AG20443 (cell line): ENCODE data around the gene SERINC1.

Experiments
- DNase-seq: peaks from one replicate; pipeline ENCODE4 v3.0.0; 2012; ENCODE audit warnings: low spot score, mixed read lengths

The SERINC1 gene

GRCh38 chr6:122432816-122433215 lies 38.8 kb downstream of the SERINC1 start:
- no peak for DNase-seq

GRCh38 chr6:122431780-122432179 lies 39.8 kb downstream of the SERINC1 start:
- no peak for DNase-seq

GRCh38 chr6:122429323-122429722 lies 42.3 kb downstream of the SERINC1 start:
- DNase-seq = no peak

GRCh38 chr6:122428781-122429180 lies 42.8 kb downstream of the SERINC1 start:
- no peak for DNase-seq

GRCh38 chr6:122426597-122426996 lies 45.0 kb downstream of the SERINC1 start:
- DNase-seq = no peak

- DNase-seq = no peak
These were observed 47.9 kb downstream of the SERINC1 start for GRCh38 chr6:122423734-122424133.

- no peak for DNase-seq
These were observed 48.9 kb downstream of the SERINC1 start for GRCh38 chr6:122422614-122423267.

DNA sequence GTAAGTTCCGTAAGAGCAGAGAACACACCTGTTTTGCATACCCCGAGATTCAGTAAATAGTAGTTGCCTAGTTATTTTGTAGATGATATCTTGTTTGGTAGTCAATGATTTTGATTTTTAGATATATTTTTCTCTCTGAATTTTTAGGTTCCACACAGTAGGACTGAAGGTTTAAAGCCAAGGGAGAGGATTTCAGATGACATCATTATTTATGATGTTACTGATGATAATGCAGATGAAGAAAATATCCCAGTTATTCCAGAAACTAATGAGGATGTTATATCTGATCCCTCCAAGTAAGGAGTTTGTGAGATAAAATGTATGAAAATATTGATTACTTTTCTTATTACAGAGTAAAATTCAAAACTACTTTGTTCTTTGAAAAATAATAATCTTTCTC lies 49.6 kb downstream of the SERINC1 start:
- no peak for DNase-seq

GRCh38 chr6:122416825-122417224 lies 54.8 kb downstream of the SERINC1 start:
- no peak for DNase-seq

DNA sequence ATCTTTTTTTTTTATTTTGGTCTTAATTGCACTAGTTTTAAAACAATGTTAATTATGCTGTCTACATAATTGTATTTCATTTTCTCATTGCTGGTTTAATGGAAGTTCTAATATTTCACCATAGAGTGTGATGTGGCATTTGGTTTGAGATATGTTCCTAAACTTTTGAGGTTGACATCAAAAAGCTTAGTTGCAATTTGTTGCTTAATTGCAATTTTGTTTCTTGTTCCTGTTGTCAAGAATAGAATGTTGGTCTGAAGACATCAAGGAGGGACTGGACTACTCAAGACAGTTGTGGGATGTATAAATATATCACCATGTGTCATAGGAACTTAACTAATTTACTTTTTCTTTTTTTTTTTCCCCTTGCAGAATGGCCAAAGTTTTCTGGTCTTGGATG lies 59.6 kb downstream of the SERINC1 start:
- DNase-seq = no peak

DNA sequence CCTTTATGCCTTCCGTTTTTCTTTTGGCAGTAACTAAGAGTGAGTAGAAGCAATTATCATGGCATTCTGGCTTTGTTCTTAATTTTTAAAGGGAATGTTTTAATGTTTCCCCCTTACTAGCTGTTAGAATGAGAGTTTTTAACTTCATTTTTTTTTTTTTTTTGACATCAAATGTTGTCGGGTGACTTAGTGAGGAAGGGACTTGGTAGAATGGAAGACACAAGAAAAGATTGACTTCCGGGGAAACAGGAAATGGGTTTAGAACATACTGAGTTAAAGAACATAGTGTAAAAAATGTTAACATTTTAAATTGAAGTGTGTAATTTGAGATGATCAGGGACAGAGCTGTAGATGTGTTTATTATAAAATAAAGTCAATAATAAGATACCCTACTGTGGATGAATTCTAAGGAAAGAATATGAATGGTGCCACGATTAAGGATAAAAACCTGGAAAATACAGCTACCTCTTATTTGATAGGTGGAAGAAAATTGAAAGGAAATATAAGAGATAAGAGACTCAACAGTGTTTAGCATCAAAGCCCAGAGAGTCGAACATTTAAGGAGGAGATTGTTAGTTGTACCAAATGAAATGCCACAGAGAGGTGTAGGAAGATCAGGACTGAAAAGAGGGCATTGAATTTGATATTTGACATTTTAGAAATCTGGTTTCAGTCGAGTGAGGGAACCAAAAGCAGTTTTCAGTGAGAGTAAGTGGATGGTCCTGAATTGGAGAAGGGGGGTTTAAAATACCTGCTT lies 62.7 kb downstream of the SERINC1 start:
- no peak for DNase-seq

GRCh38 chr6:122408240-122408639 lies 63.4 kb downstream of the SERINC1 start:
- no peak for DNase-seq

- no peak for DNase-seq
These were observed 63.9 kb downstream of the SERINC1 start for GRCh38 chr6:122407712-122408111.

DNA sequence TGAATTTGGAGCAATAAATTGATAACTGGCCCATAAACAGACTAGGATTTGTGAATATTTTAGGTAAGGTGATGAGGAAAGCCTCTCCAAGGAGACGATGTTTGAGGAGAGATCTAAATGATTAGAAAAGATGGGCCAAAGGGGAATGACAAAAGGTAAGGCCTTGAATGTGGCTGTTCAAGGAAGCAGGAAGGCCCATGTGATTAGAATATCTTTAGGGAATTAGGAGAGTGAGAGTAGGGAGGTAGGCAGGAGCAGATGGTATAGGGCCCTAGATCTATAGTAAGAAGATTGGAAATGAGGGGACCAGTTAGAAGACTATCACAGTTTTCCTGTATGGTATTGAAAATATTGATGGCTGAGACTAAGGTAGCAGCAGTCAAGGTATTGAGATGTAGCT lies 65.4 kb downstream of the SERINC1 start:
- DNase-seq = no peak

- DNase-seq = peak; percentile 22
These were observed 66.2 kb downstream of the SERINC1 start for GRCh38 chr6:122405417-122405816.

GRCh38 chr6:122404444-122404843 lies 67.2 kb downstream of the SERINC1 start:
- DNase-seq = no peak

- no peak for DNase-seq
These were observed 70.5 kb downstream of the SERINC1 start for GRCh38 chr6:122401104-122401503.

- DNase-seq = no peak
These were observed 71.0 kb downstream of the SERINC1 start for GRCh38 chr6:122400462-122401089.

DNA sequence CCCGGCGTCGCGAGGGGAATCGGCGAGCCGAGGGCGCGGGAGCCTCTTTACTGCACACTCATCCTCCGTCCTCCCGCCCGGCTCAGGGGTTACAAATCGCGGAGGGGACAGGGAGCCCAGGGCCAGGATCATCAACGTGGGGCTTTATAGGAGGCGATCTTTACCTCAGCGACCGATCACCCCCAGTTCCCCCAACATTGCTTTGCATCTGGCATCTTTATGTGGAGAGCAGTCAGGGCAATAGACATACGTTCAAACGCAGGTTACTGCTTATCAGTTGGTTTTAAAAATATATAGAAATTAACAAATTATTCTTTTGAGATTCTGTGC lies 71.5 kb downstream of the SERINC1 start:
- no peak for DNase-seq

DNA sequence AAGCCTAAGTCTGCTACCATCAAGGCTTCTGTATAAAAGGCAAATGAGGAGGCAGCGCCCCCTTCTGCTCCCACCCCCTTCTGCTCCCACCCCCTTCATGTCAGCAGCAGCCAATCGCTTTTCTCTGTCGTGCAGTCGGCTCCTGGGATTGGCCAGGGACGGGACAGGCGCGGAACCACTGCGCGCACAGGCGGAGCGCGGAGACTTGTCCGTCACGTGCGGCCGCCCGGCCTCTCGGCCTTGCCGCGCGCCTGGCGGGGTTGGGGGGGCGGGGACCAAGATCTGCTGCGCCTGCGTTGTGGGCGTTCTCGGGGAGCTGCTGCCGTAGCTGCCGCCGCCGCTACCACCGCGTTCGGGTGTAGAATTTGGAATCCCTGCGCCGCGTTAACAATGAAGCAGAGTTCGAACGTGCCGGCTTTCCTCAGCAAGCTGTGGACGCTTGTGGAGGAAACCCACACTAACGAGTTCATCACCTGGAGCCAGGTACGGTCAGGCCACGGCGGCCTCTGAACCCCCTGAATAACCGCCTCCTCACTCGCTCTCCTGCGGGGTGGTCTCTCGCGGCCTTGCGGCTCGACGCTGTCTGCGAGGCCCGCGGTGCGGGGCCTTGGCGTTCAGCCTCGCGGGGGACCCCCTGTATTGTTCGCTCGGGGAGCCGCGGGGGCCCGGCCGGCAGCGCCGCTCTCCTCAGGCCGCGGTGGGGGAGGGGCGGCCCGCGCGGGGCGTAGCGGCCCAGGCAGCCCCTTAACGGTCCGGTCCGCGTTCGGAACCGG lies 72.1 kb downstream of the SERINC1 start, which contains the start of gene HSF2:
Gene HSF2 (plus strand): TSS at position 305 of the 773 bp plus-strand sequence. CDS start 86 bp downstream, at position 391.
- DNase-seq = peak; percentile 98

DNA sequence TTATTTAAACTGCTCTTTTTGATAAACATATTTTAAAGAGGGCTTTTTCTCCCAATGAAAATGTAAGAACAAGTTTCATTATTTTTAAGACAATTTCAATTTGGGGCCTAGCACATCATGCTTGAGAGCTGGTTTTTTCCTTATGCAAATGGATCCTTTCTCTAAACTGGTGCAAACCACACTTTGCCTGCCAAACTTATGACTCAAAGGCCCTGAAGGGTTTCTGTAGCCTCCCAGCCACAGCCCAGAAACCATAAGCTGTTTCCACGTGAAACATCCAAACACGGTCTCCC lies 72.6 kb downstream of the SERINC1 start:
- no peak for DNase-seq

DNA sequence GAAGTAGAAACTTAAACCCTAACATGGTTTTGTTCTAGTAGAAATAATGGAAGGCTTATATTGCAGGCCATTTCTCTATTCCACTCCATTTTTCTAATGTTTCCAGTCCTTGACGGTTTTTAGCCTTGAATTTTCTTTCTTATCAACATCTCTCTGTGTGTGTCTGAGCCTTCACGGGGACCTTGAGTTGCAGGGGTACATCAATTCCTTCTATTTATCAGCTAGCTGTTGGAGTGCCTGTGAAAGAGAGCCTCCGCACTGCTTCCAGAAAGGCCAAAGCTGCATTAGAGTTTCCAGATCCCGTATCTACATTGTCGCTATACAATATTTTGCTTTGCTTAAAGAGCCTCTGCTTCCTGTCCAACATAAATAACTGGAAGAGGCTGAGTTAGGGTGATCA lies 77.6 kb downstream of the SERINC1 start:
- no peak for DNase-seq
